ENCODE measurements around the gene GOLGA6L4. TPM values are rescaled to one million over a fixed set of nuclear protein-coding genes. Genes with fewer than 3 reads are reported as not detected.
"Not testable (repeated sequence)": the region's sequence is repeated elsewhere in the genome, so short reads cannot be mapped to it uniquely, and the experiment has no call there.

Gene GOLGA6L4, protein sequence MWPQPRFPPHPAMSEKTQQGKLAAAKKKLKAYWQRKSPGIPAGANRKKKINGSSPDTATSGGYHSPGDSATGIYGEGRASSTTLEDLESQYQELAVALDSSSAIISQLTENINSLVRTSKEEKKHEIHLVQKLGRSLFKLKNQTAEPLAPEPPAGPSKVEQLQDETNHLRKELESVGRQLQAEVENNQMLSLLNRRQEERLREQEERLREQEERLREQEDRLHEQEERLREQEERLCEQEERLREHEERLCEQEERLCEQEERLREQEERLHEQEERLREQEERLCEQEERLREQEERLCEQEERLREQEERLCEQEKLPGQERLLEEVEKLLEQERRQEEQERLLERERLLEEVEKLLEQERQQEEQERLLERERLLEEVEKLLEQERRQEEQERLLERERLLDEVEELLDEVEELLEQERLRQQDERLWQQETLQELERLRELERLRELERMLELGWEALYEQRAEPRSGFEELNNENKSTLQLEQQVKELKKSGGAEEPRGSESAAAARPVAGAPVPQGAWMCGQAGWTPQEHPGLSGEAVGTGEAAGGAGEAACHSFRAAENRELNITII
- total RNA-seq (2014; rRNA removed; shearing (Covaris generic)) = 0.18 and 0.28 TPM in 2 replicates

DNA sequence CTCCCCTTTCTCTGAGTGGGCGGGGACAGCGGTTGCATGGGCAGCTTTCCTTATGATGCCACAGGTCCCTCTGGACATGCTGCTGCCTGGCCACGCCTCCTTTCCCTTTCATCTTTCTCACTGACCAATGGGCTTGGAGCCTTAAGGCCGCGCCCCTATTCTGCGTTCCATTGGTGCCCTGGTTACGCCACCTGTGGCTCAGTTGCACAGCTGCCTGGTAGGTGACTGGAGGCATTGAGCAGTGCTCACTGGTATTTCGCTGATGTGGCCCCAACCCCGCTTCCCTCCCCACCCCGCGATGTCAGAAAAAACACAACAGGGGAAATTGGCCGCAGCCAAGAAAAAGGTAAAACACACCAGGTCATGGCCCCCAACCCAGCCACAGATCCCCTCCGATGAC is at the start of gene GOLGA6L4:
GOLGA6L4 (plus strand) TSS at position 201 of the 400 bp plus-strand sequence; CDS start at position 263, 62 bp downstream.
- not testable (repeated sequence) for H3K4me1 ChIP-seq; H3K4me3 ChIP-seq; H3K9me3 ChIP-seq (replicated peaks); H3K27me3 ChIP-seq; H3K27ac ChIP-seq; DNase-seq; H3K36me3 ChIP-seq

DNA sequence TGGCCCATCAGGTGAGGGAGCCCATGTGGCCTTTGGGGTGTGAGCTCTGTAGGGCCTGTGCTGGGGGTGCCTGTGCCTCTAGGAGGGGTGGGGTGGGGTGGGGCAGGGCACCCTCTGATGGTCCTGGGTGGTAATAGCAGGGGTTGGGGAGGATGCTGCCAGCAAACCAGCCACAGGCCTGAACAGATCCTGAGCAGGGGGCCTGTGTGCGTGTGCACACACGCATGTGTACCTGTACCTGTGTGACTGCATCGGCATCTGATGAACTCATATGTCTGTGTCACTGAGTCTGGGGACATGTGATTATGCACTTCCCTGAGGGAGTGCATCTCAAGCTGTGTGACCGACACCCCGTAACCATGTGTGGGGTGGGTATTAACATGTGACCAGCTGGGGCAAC is 42.6 kb upstream of the GOLGA6L4 start:
- not testable (repeated sequence) for H3K27ac ChIP-seq; H3K27me3 ChIP-seq; H3K36me3 ChIP-seq; H3K4me3 ChIP-seq; H3K4me1 ChIP-seq; H3K9me3 ChIP-seq (replicated peaks); DNase-seq

DNA sequence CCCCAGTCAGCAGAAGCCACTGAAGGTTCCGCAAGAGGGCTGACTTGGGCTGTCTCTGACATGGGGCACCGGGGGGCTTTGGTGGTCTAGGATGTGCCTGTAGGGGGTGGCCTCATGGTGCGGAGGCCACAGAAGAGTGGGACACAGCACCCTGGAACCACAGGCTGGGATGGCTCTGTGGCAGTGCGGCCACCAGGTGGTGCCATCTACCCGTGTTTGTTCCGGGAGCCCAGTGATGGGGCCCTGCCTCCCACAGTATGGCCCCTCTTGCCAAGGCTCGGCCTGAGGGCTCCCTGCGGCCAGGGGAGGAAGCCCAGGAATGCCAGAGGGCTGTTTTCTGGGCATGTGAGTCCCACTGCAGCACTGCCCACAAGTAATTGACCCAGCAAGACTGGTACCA is 40.0 kb upstream of the GOLGA6L4 start:
- H3K4me3 ChIP-seq; H3K36me3 ChIP-seq; H3K27me3 ChIP-seq; DNase-seq; H3K27ac ChIP-seq; H3K4me1 ChIP-seq; H3K9me3 ChIP-seq (replicated peaks): not testable (repeated sequence)

DNA sequence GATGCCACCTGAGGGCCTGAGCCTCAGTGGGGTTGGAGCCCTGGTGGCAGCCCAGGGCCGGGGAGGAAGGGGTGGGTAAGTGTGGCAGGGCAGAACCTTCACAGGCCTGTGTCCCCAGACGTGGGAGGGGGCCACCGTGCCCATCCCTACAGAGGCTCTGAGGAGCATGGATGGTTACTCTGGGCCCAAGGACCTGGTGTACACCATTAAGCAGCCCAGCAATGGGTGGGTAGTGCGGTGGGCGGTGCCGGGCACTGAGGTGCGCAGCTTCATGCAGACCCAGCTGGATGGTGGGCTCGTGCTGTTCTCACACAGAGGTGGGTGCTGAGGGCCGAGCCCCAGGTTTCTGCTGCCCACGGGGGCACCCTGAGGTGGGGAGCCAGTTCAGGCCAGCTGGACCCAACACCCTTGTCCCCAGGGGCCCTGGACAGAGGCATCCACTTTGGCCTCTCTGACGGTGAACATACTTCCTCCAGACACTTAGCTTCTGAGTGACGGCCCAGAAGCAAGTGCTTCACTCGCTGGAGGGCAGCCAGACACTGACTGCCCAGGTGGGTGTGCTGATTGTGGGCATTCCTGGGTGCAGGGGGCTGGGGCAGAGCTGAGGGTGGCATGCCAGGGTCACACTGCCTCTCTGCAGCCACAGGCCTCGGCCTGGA is 38.9 kb upstream of the GOLGA6L4 start:
- not testable (repeated sequence) for H3K27me3 ChIP-seq; H3K36me3 ChIP-seq; H3K27ac ChIP-seq; H3K4me1 ChIP-seq; H3K9me3 ChIP-seq (replicated peaks); H3K4me3 ChIP-seq; DNase-seq

DNA sequence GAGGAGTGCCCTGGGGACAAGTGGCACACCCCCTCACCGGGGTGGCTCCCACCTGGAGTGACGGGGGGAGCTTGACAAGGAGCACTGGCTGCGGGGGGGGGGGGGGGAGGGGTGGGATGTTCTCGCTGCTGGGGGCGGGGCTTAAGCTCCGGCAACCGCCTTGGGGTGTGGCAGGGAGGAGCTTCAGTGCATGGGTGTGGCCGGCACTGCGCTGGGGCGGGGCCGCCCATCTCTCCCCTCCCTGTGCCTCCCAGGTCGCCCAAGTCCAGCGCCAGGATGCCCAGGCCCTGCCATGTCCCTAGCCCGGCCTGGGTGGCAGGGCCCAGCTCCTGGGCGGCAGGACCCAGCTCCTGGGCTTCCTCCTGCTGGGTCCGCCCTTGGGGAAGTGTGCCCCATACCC is 35.7 kb upstream of the GOLGA6L4 start:
- H3K4me3 ChIP-seq; DNase-seq; H3K27me3 ChIP-seq; H3K9me3 ChIP-seq (replicated peaks); H3K27ac ChIP-seq; H3K4me1 ChIP-seq; H3K36me3 ChIP-seq: not testable (repeated sequence)

DNA sequence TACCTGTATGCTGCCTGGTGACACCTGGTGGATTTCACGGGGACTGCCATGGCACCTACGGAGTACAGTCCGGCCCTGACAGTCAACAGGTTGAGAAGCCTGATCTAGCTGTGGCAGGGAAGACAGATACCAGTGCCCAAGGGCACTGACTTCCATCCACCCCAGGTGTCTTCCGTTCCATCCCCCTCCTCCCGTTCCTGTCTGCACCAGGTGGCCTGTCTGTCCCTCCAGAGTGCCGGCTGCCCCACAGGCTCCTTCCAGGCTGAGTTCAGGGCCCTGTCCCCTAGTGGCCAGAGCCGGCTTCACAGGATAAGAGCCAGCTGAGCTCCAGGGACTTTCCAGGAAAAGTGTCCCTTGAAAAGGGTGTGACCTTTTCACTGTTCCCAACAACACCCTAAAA is 10.9 kb downstream of the GOLGA6L4 start:
- not testable (repeated sequence) for H3K27ac ChIP-seq; H3K4me1 ChIP-seq; H3K4me3 ChIP-seq; H3K9me3 ChIP-seq (replicated peaks); H3K36me3 ChIP-seq; DNase-seq; H3K27me3 ChIP-seq

Data from SJCRH30 (cell line).